ENCODE results near the gene LBR.

The LBR gene

GRCh38 chr1:225373155-225373554, 54.7 kb downstream of the LBR start:
- DNase-seq (ENCODE audit: low read depth) = no peak

GRCh38 chr1:225371366-225372010, 56.4 kb downstream of the LBR start:
- DNase-seq (ENCODE audit: low read depth) = no peak

- DNase-seq (ENCODE audit: low read depth) = no peak
Measured at GRCh38 chr1:225368036-225368552, 59.7 kb downstream of the LBR start.

DNA sequence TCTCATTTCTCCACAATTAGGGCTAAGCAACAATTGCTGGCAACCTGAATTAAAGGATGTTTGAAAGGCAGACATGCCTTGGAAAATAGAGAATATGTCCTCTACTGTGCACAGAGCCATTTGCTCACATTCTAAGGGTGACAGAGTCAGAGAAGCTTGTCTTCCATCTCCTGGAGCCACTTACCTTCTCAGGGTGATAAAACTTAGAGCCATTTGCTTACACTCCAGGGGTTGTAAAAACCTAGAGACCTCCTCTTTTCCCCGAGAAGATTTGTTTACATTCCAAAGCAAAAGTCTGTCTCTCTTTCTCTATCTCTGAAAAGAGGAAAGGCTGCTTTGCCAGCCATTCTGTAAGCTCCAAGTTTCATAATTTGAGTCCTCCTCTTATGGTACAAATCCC, 61.3 kb downstream of the LBR start:
- DNase-seq (ENCODE audit: low read depth) = no peak

DNA sequence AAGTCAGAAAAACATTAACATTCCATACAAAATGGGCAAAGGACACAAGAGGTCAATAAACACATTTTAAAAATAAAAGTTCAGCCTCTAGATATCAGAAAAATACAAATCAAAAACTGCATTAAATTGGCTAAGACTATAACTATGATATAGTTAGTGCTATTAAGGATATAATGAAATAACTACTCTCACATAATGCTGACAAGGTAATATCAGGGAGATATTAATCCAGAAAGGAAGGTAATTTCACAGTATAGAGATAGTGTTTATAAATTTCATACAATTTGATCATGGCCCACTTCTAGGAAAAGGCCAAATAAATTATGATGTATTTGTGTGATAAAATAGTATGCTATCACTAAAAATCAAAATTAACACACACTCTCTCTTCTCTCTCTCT, 61.8 kb downstream of the LBR start:
- no peak for DNase-seq (ENCODE audit: low read depth)

GRCh38 chr1:225364439-225364838, 63.4 kb downstream of the LBR start:
- DNase-seq (ENCODE audit: low read depth) = no peak

- no peak for DNase-seq (ENCODE audit: low read depth)
Measured at GRCh38 chr1:225362805-225363204, 65.0 kb downstream of the LBR start.

GRCh38 chr1:225361176-225361575, 66.7 kb downstream of the LBR start:
- DNase-seq (ENCODE audit: low read depth) = no peak

GRCh38 chr1:225360119-225360518, 67.7 kb downstream of the LBR start:
- no peak for DNase-seq (ENCODE audit: low read depth)

- no peak for DNase-seq (ENCODE audit: low read depth)
Measured at GRCh38 chr1:225355863-225356262, 72.0 kb downstream of the LBR start.

DNA sequence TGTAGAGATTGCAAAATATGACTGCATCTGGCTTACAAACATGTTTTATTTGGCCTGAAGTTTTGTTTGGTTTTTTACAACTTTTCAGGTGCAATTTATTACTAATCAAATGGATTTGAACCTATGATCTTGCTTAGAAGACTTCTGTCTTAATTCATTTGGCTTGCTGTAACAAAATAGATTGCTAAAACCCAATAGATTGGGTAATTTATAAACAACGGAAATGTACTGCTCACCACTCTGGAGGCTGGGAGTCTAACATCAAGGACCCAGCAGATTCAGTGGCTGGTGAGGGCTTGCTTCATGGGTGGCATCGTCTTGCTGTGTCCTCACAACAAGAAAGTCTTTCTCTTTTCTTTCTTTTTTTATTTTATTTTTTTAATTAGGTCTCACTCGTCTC, 72.9 kb downstream of the LBR start:
- no peak for DNase-seq (ENCODE audit: low read depth)
